HepG2 (cell line): ENCODE measurements around the gene TEAD3. TPM values are rescaled to one million over a fixed set of nuclear protein-coding genes. Genes with fewer than 3 reads are reported as not detected.

Experiments
- AHR ChIP-seq: IDR thresholded peaks from 2 replicates; pipeline ENCODE4 v1.6.1; 2018; ENCODE audit warnings: missing genetic modification reagents, missing compliant biosample characterization
- DRAP1 ChIP-seq: IDR thresholded peaks from 2 replicates; pipeline ENCODE4 v1.6.1; 2016; ENCODE audit warnings: missing genetic modification reagents, missing compliant biosample characterization
- ELF3 ChIP-seq: IDR thresholded peaks from 2 replicates; pipeline ENCODE4 v1.6.1; 2016; ENCODE audit warnings: missing genetic modification reagents, missing compliant biosample characterization
- HMGXB4 ChIP-seq, 2 experiments: sonication (generic) in 1 of 2; formaldehyde crosslinking in 1 of 2; IDR thresholded peaks; 2 replicates each; pipeline versions ENCODE4 v1.4.0 to v1.6.1; 2018 to 2020; ENCODE audit warnings: missing genetic modification reagents in 2 of 2, borderline replicate concordance in 1 of 2, low read depth in 1 of 2, mild to moderate bottlenecking in 1 of 2, missing biosample characterization in 1 of 2
- HNF1B ChIP-seq: sonication (generic); formaldehyde crosslinking; IDR thresholded peaks from 2 replicates; pipeline ENCODE4 v1.5.1; 2020; ENCODE audit warnings: mild to moderate bottlenecking, moderate library complexity, missing genetic modification reagents
- KDM5B ChIP-seq: sonication (generic); formaldehyde crosslinking; IDR thresholded peaks from 2 replicates; pipeline ENCODE4 v1.4.0; 2020; ENCODE audit warnings: missing genetic modification reagents, mild to moderate bottlenecking, borderline replicate concordance
- SIX1 ChIP-seq: sonication (generic); formaldehyde crosslinking; IDR thresholded peaks from 2 replicates; pipeline ENCODE4 v1.4.0; 2020; ENCODE audit warnings: missing genetic modification reagents, borderline replicate concordance
- ZNF318 ChIP-seq: sonication (generic); formaldehyde crosslinking; IDR thresholded peaks from 2 replicates; pipeline ENCODE4 v1.4.0; 2020; ENCODE audit warnings: mild to moderate bottlenecking, missing genetic modification reagents
- ZNF644 ChIP-seq: IDR thresholded peaks from 2 replicates; pipeline ENCODE4 v1.6.1; 2016; ENCODE audit warnings: low read depth
- ZNF710 ChIP-seq: sonication (generic); formaldehyde crosslinking; IDR thresholded peaks from 2 replicates; pipeline ENCODE4 v1.5.0; 2020; ENCODE audit warnings: mild to moderate bottlenecking, missing genetic modification reagents, borderline replicate concordance
- ZNF788 ChIP-seq: sonication (generic); formaldehyde crosslinking; IDR thresholded peaks from 2 replicates; pipeline ENCODE4 v1.5.0; 2020; ENCODE audit warnings: mild to moderate bottlenecking, missing genetic modification reagents, borderline replicate concordance
- polyA plus RNA-seq, 8 experiments: library from polyadenylated mRNA; depleted of rRNA in 3 of 8; stranded (reverse) in 7 of 8; unstranded in 1 of 8; fragments of >200 nt; fragmentation: Illumina TruSeq in 4 of 8; extraction: Trizol in 4 of 8; gene quantifications; 2 replicates each; pipeline versions ENCODE4 v1.2.1 to v1.2.3, GENCODE V29; 2011 to 2016; ENCODE audit warnings: low read depth in 4 of 8, missing spikeins in 1 of 8, mixed read lengths in 1 of 8; ENCODE audit not compliant: insufficient read depth in 1 of 8
- total RNA-seq, 5 experiments: library from RNA; depleted of rRNA; stranded (reverse); fragments of >200 nt; fragmentation: Illumina TruSeq; extraction: Trizol; gene quantifications; 2 replicates each; pipeline ENCODE4 v1.2.3, GENCODE V29; 2016; ENCODE audit warnings: low read depth in 1 of 5

Gene TEAD3
- total and polyA plus RNA-seq, 2 of the 13 experiments (the other 11 are each of a cell fraction or from before 2014, with no cell fraction given): 15.1 to 16.5 TPM

- TF ChIP-seq HMGXB4 (CRISPR knock-in tag; IDR thresholded peaks at IDR 0.05; ENCODE audit: borderline replicate concordance in 1 of 2, low read depth in 1 of 2) (peak; percentile 80 to 81; a peak in 3 of 4 replicates), ZNF710 (CRISPR knock-in tag) (0 out of 2 replicates have a peak, but pooled peaks have one; percentile 27), DRAP1 (CRISPR knock-in tag) (0 out of 2 replicates have a peak, but pooled peaks have one; percentile 27), ZNF788 (CRISPR knock-in tag) (peak; percentile 23; the same call in 1 of the 2 replicates), KDM5B (peak; percentile 27; the same call in 1 of the 2 replicates), HNF1B (CRISPR knock-in tag) (peak; percentile 70; the same call in 1 of the 2 replicates), ZNF318 (CRISPR knock-in tag) (peak; percentile 44; the same call in 1 of the 2 replicates), AHR (CRISPR knock-in tag) (0 out of 2 replicates have a peak, but pooled peaks have one; percentile 60), ZNF644 (CRISPR knock-in tag) (no peak), ELF3 (CRISPR knock-in tag) (peak; percentile 35; the same call in 1 of the 2 replicates), SIX1 (CRISPR knock-in tag) (no peak)
Measured at GRCh38 chr6:35522660-35523658, 26.1 kb upstream of the TEAD3 start (continued).
